OCI-LY3 (cell line): ENCODE data around the gene MRTFA.

Source experiments
- EZH2phosphoT487 ChIP-seq: fragments of 200-600 bp; shearing (Covaris generic); IDR thresholded peaks from 2 replicates; pipeline ENCODE4 v1.6.1; 2018; ENCODE audit warnings: antibody characterized with exemption, mixed run types, low read depth
- TF ChIP-seq, protein P1 (sequence below): fragments of 200-600, 300-600 bp; sonication (generic); IDR thresholded peaks from 2 replicates; pipeline ENCODE4 v1.5.1; 2014; ENCODE audit warnings: antibody characterized with exemption, low read length, low read depth

DNA sequence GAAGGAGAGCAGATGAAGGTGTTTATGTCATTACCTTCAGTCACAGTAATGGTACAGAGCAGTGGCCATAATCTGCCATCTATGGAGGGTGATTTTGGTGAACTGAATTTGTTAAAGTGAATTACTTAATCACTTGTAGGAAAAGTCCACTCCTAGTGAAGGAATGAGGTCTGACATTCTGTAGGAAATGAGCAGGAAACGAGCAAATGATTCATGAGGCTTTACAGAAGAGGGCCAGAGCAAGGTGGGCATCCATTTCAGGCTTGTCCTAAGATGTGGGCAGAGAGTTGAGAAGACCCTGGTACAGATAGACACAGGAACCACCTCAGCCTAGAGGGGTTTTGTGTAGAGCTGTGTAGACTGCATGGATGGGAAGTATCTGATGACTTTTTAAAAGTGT, 272.1 kb downstream of the MRTFA start:
- TF ChIP-seq, protein P1, sequence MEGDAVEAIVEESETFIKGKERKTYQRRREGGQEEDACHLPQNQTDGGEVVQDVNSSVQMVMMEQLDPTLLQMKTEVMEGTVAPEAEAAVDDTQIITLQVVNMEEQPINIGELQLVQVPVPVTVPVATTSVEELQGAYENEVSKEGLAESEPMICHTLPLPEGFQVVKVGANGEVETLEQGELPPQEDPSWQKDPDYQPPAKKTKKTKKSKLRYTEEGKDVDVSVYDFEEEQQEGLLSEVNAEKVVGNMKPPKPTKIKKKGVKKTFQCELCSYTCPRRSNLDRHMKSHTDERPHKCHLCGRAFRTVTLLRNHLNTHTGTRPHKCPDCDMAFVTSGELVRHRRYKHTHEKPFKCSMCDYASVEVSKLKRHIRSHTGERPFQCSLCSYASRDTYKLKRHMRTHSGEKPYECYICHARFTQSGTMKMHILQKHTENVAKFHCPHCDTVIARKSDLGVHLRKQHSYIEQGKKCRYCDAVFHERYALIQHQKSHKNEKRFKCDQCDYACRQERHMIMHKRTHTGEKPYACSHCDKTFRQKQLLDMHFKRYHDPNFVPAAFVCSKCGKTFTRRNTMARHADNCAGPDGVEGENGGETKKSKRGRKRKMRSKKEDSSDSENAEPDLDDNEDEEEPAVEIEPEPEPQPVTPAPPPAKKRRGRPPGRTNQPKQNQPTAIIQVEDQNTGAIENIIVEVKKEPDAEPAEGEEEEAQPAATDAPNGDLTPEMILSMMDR: no peak
- TF ChIP-seq EZH2phosphoT487: no peak
